Anterior cingulate cortex (tissue), 58 donors: ENCODE data around the gene MRPL45.

Experiments used
- DNase-seq, 58 donors: peaks; one replicate each; lab custom pipeline; 2025; lab: John Stamatoyannopoulos, UW

MRPL45 gene

GRCh38 chr17:38369124-38369886, 72.3 kb downstream of the MRPL45 start:
- DNase-seq, result no peak
